Measurements from ENCODE around the gene TSGA10.
"Not testable (repeated sequence)": the region's sequence is repeated elsewhere in the genome, so short reads cannot be mapped to it uniquely, and the experiment has no call there.

TSGA10 gene

GRCh38 chr2:99067871-99068625, 86.7 kb downstream of the TSGA10 start:
- no peak for DNase-seq

GRCh38 chr2:99066075-99066958, 88.4 kb downstream of the TSGA10 start:
- DNase-seq, result peak; percentile 44

- not testable (repeated sequence) for DNase-seq
These were observed 105.6 kb downstream of the TSGA10 start for GRCh38 chr2:99049187-99049586.

GRCh38 chr2:99040736-99041300, 113.9 kb downstream of the TSGA10 start:
- DNase-seq, result not testable (repeated sequence)

GRCh38 chr2:99035920-99036319, 118.8 kb downstream of the TSGA10 start:
- no peak for DNase-seq

DNA sequence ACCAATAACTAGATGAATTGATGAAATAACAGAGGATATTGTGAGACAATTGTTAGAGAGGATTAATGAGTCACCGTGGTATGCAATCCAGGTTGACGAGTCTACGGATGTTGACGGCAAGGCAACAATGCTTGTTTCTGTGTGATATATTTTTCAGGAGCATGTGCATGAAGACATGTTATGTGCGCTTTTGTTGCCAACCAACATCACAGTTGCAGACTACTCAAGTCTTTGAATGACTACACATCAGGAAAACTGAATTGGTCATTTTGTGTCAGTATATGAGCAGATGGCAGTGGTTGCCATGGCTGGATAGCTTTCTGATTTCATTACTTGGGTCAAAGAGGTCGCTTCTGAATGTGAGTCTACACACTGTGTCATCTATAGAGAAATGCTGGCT, 122.0 kb downstream of the TSGA10 start:
- no peak for DNase-seq

DNA sequence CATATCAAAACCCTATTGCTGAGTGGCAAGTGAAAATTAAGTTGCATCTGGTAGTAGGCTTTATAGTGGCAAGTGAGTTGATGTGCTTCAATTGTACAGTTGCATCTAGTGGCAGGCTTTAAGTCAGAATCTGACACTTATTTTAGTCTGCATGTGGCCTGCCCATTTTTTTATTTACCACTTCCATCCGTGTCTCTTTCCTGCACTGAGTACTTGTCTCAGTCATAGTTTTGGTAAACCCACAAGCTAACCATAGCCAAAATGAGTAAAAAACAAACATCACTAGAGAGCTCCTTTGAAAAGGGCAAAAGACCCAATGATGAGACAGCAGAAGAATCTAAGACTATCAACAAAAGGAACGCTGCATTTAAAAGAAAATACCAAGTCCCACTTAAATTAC, 122.7 kb downstream of the TSGA10 start:
- DNase-seq, result no peak

- no peak for DNase-seq
These were observed 123.3 kb downstream of the TSGA10 start for GRCh38 chr2:99031481-99031880.

DNA sequence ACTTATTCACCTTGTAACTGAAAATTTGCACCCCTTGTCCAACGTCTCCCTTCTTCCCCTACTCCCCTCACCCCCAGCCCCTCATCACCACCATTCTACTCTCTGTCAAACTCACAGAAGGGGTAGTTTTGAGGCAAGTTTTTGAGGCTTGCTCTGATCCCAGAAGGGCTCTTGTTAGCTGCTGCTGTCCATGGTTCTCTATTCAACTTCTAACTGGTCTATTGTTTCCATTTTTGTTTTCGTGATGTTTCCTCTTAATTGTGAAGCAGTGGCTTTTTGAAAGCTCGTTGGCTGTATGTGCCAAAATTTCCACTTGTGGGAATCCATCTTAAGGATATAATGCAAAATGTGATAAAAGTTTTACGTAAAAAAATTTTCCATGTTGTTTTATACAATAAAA, 126.2 kb downstream of the TSGA10 start:
- DNase-seq, result no peak

DNA sequence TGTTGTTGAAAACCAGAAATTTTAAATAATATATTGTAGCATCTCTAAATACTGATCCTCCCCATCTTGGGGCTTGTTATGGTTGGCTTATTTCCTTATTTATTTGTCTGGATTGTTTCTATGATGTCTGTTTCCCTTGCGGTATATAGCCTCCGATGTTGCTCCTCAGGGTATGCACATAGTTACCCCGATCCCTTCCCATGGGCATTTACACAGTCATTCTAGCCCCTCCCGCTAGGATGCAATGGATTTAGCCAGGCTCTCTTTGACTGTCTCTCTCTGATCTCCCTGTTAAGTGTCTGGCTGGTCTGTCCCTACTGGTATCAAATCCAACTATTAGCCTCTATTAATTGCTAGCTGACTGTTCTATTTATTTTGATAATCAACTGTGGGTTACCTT, 126.9 kb downstream of the TSGA10 start:
- DNase-seq, result no peak

GRCh38 chr2:99000708-99001107, 154.0 kb downstream of the TSGA10 start:
- DNase-seq, result no peak

- DNase-seq, result not testable (repeated sequence)
These were observed 166.0 kb downstream of the TSGA10 start for GRCh38 chr2:98988695-98989094.

DNA sequence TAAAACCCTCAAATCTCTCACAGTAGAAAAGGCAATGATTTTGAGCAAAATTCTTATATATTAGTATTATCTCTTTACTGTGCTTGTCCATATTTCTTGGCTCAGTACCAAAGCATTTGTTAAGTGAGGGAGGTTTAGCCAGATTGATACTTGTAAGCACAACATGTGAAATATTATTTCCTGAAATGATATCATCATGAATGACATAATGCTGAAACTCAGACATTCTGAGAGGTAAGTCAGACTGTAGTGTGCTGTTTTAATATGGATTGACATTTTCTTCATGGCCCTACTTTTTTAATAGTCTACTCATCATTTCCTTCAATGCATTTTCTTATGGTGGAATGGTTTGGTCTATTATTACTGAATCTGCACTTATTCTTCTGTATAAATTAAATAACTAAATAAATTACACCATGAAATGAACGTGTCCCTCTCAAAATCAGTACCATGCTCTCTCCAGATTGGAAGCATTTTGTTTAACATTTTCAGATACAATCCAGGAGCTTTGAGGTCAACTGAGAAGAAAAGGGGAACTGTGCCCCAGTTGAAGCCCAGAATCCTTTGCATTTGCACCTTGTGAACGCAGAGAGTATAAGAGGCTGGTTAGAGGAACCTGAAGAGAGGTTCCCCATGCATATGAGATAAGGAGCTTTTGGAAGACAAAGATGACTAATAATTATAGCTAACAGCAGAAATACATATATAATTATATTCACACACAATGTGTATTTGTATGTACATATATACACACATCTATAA, 168.7 kb downstream of the TSGA10 start:
- no peak for DNase-seq

GRCh38 chr2:98975611-98976010, 179.1 kb downstream of the TSGA10 start:
- no peak for DNase-seq

GRCh38 chr2:98972582-98973167, 182.1 kb downstream of the TSGA10 start:
- DNase-seq, result no peak

- no peak for DNase-seq
These were observed 194.8 kb downstream of the TSGA10 start for GRCh38 chr2:98959810-98960507.

GRCh38 chr2:98952966-98953365, 201.8 kb downstream of the TSGA10 start:
- DNase-seq, result no peak

DNA sequence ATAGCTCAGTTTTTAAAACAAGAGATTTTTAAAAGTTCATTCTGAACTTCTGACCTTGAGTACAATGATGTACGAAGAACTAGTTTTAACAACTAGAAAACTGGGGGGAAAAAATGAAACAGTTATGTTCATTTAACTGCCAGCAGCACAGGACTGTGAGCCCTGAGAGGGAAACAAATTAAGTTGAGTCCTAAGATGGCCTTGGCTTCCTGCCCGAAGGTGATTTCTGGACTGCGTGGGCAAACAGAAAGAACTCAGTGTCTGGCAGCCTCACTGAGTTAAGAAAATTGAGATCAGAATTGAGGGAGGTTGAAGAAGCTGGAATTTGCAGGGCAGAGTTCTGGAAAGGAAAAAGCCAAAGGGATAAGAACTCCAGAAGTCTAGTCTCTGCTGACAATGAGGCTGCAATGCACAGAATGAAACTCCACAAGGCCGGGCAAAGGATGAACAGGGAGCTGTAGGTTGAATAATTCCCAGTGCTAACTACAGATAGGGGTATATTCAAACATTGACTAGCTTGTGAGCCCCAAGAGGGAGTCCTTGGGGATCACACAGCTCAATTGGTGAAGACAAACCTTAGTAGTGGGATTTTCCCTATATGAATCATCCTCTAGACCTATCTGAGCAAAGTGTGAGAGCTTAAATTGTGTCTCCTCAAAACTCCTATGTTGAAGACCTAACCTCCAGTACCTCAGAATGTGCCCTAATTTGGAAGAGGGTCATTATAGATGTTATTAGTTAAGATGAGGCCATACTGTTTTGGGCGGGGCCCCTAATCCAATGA, 205.6 kb downstream of the TSGA10 start:
- no peak for DNase-seq

DNA sequence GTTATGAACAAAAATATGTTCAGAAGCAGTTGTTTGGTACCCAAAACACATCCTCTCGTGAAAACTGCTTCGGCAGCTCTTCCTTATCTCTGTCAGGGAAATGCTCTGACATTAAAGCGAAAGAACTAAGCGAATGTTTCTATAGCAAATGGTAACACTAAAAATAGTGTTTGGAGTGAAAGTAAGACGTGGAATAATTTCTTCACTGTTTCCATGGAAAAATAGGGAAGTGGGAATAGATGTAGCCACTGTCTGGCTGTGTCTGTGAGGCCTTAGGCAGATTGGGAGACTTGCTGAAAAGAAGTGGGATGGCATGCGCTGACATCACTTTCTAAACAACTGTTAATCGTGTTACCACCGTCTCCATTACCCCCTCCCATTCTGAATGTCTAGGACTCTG, 207.2 kb downstream of the TSGA10 start:
- no peak for DNase-seq

Data from NCI-H2081 treated with DMSO at 0.1 percent for 48 hours (cell line).